ENCODE results near the gene SLC25A24. TPM values are rescaled to one million over a fixed set of nuclear protein-coding genes. Genes with fewer than 3 reads are reported as not detected.

Gene SLC25A24
- total RNA-seq, 2 donors from 2014 or later = 55.5 to 94.6 TPM

DNA sequence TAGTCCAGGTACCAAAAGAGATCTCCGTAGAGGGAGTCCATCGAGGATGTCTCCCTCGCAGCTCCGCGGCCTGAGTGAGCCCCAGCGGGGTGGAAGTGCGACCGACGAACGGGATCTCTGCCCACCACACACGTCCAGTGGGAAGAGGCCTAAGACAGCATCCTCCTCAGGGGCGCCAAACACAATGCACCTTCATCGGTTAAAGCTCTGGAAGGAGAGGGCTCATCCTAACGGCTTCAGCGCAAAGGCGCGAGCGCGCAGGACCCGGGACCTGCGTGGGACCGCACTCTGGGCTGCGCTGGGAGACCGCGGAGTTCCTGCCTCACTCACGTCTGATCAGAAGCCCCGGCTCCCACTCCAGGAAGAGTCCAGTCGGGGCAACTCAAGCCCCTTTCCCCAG, 7.6 kb downstream of the SLC25A24 start:
- no peaks in the 10 kb centered on the region for H3K36me3 ChIP-seq
- DNase-seq = no peak
- intact Hi-C loops (cut with DNase I) = no loop called here

DNA sequence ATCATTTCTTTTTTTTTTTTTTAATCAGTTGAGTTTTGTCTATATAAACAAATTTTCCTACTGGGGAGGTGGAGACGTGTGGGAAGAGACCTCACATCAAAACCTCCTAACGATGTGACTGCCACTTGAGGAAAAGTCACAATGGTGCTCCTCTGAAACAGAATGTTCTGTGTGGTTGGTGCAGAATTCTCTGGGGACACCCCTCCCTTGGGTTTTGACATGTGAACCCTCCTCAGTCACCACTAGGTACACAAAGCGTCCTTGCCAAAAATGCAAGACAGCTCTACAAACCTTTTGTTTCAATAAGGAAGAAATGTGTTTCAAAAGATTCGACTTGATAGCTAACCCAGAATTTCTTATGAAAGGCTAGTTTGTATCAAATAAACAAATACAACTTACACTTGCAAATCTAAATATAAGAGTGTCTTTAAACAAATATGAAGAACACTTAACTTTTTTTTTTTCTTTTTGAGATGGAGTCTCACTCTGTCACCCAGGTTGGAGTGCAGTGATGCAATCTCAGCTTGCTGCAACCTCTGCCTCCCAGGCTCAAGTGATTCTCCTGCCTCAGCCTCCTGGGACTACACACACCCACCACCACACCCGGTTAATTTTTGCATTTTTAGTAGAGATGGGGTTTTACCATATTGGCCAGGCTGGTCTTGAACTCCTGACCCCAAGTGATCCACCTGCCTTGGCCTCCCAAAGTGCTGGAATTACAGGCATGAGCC, 9.3 kb downstream of the SLC25A24 start:
- H3K36me3 ChIP-seq = no peaks in the 10 kb centered on the region
- H3K9me3 ChIP-seq = peaks cover 5% of the 10 kb centered on the region
- intact Hi-C loops (cut with DNase I) = no loop called here
- TF ChIP-seq, protein P1, sequence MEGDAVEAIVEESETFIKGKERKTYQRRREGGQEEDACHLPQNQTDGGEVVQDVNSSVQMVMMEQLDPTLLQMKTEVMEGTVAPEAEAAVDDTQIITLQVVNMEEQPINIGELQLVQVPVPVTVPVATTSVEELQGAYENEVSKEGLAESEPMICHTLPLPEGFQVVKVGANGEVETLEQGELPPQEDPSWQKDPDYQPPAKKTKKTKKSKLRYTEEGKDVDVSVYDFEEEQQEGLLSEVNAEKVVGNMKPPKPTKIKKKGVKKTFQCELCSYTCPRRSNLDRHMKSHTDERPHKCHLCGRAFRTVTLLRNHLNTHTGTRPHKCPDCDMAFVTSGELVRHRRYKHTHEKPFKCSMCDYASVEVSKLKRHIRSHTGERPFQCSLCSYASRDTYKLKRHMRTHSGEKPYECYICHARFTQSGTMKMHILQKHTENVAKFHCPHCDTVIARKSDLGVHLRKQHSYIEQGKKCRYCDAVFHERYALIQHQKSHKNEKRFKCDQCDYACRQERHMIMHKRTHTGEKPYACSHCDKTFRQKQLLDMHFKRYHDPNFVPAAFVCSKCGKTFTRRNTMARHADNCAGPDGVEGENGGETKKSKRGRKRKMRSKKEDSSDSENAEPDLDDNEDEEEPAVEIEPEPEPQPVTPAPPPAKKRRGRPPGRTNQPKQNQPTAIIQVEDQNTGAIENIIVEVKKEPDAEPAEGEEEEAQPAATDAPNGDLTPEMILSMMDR (IDR thresholded peaks at IDR 0.05) = no peak
- DNase-seq = no peak
- H3K27me3 ChIP-seq = no peaks in the 10 kb centered on the region
- no peaks in the 10 kb centered on the region for H3K4me1 ChIP-seq
- no peak overlapping the region for H3K9ac ChIP-seq (ENCODE audit: low read depth in 2 of 2, low read length in 2 of 2)
- no peak overlapping the region for H3K27ac ChIP-seq
- no peak overlapping the region for H3K4me3 ChIP-seq

More for the DNA sequence above, 7.6 kb downstream of the SLC25A24 start:
- Histone ChIP-seq H3K4me3 (no peak overlapping the region), H3K4me1 (no peaks in the 10 kb centered on the region), H3K27me3 (no peaks in the 10 kb centered on the region), H3K9ac (ENCODE audit: low read depth in 2 of 2, low read length in 2 of 2) (no peak overlapping the region), H3K9me3 (peaks cover 5% of the 10 kb centered on the region), H3K27ac (no peak overlapping the region)
- TF ChIP-seq, protein P1 (IDR thresholded peaks at IDR 0.05) = no peak

DNA sequence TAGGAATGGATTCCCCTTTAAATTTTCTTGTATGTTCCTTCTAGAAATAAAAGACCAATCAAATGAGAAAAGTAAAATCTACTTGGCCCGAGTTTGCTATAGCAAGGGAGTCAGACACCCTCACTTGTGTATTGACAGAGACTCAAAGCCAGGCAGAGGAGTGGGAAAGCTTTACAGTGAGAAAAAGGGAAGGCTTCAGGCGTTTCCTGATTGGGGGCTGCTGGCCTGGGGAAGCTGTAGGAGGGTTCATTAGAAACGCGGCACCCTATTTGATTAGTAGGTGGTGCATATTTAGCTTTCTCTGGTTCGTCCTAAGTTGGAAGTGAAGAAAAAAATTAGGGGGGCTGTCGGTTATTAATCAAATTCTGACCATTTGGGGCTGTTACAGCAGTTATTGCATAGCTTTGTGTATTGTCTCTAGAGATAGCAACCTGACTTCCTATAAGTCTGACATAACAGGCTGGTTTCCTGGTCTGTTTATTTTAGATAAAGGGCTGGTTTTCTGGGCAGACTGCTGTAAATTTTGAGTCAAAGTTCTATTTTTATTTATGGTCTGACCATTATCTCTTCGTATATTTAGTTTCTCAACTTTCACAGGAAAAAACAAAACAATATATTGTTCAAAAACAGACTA, 10.0 kb downstream of the SLC25A24 start:
- H3K27me3 ChIP-seq = no peaks in the 10 kb centered on the region
- intact Hi-C loops (cut with DNase I) = no loop called here
- no peak overlapping the region for H3K27ac ChIP-seq
- DNase-seq = no peak
- H3K4me1 ChIP-seq = no peaks in the 10 kb centered on the region
- no peaks in the 10 kb centered on the region for H3K36me3 ChIP-seq
- no peak overlapping the region for H3K4me3 ChIP-seq
- no peak overlapping the region for H3K9ac ChIP-seq (ENCODE audit: low read depth in 2 of 2, low read length in 2 of 2)
- TF ChIP-seq, protein P1 (IDR thresholded peaks at IDR 0.05) = no peak
- peaks cover 5% of the 10 kb centered on the region for H3K9me3 ChIP-seq

DNA sequence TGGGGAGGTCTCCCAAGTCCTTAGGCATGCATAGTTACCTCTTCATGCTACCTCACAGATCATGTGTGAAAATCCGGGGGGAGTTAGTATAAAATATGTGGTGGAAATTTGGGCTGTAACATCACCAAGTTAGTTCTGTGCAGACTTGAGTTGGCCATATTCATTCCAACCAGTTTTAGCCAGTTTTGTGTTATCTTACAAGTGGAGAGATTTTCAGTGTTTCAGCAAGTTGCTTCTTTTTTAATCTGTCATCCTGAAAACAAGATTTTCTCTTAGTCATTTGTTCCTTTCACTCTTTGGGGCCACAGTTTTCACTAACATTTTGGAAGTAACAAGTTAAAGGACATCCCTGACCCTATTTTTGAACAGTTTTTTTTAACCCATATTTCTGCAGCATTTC, 11.3 kb downstream of the SLC25A24 start:
- intact Hi-C loops (cut with DNase I) = no loop called here
- Histone ChIP-seq H3K4me1 (no peaks in the 10 kb centered on the region), H3K36me3 (no peaks in the 10 kb centered on the region), H3K9ac (ENCODE audit: low read depth in 2 of 2, low read length in 2 of 2) (no peak overlapping the region), H3K4me3 (no peak overlapping the region), H3K9me3 (peaks cover 5% of the 10 kb centered on the region), H3K27me3 (no peaks in the 10 kb centered on the region), H3K27ac (no peak overlapping the region)
- TF ChIP-seq, protein P1 (IDR thresholded peaks at IDR 0.05) = no peak
- no peak for DNase-seq

DNA sequence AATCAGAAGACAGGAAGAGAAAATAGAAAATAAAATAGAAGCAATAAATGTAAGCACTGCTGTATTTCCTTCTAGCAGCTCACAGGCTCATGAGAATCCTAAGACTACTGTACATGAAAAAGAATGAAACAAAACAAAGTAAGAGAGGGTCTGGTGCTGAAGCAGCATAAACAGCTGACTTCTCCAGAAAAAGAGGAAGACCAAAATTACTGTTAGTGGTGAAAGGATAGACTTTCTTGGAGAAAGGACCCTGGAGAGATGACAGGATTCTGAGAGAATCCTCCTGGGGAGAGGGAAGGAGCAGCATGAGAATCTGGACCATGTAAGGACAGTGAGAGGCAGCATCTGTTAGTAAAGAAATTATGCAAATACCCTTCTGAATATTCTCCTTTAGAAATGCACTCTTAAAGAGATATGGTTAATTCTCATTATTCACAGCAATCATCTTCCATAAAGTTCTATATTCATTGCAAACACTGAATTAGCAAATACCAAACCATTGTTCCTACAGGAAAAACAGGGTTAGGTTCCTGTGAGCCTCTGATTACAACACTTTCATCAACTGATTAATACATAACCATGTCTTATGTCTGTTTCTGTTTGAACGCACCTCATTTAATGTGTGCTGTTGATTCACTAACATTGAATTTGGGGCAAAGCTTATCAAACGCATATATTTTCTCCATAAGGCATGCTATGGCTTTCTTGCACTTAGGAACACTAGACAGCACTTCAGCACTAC, 17.0 kb downstream of the SLC25A24 start:
- TF ChIP-seq, protein P1 (IDR thresholded peaks at IDR 0.05) = no peak
- no peaks in the 10 kb centered on the region for H3K4me1 ChIP-seq
- peak overlapping the region; percentile 5 for H3K27ac ChIP-seq
- no peaks in the 10 kb centered on the region for H3K27me3 ChIP-seq
- intact Hi-C loops (cut with DNase I) = no loop called here
- DNase-seq = no peak
- H3K9ac ChIP-seq (ENCODE audit: low read depth in 2 of 2, low read length in 2 of 2) = no peak overlapping the region
- no peaks in the 10 kb centered on the region for H3K36me3 ChIP-seq
- H3K9me3 ChIP-seq = no peaks in the 10 kb centered on the region
- H3K4me3 ChIP-seq = no peak overlapping the region
